Hematopoietic multipotent progenitor cell (in vitro differentiated cells): ENCODE data around the gene NTSR1. TPM values are rescaled to one million over a fixed set of nuclear protein-coding genes. Genes with fewer than 3 reads are reported as not detected.

ENCODE experiments used
- DNase-seq, 3 donors: peaks; one replicate each; pipeline ENCODE4 v3.0.0-alpha.2; 2011 to 2015; ENCODE audit warnings: low read depth in 2 of 3, low spot score in 2 of 3
- total RNA-seq: library from RNA; depleted of rRNA; stranded (reverse); fragments of >200 nt; gene quantifications from one replicate; pipeline ENCODE4 v1.2.3, GENCODE V29; 2012

NTSR1 gene
- total RNA-seq, 1 donor, result 0.27 TPM

GRCh38 chr20:62692801-62693523 lies 15.7 kb upstream of the NTSR1 start:
- peak in 1 of 3 donors; percentile 61 for DNase-seq

- no peak for DNase-seq
Observed at GRCh38 chr20:62693524-62693922, 15.1 kb upstream of the NTSR1 start.

GRCh38 chr20:62694106-62694505 lies 14.5 kb upstream of the NTSR1 start:
- DNase-seq, result no peak

DNA sequence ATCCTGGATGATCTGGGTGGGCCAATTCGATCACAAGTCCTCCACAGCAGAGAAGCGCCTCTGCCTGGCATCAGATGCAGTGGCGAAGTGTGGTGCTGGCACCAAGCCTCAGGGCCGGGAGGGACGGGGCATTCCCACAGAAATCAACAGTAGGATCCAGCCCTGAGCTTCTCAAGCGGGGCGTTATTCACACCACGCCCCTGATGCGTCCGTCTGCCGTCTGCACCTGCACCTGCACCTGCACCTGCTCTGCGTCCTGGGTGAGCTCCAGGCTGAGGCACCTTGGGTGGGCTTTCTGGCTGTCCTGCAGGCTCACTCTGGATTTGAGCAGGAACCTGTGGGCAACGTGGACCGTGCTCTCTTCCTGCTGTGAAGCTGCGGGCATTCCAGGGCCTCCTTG lies 13.8 kb upstream of the NTSR1 start:
- no peak for DNase-seq

- DNase-seq, result no peak
Observed at GRCh38 chr20:62695448-62696414, 12.9 kb upstream of the NTSR1 start.

DNA sequence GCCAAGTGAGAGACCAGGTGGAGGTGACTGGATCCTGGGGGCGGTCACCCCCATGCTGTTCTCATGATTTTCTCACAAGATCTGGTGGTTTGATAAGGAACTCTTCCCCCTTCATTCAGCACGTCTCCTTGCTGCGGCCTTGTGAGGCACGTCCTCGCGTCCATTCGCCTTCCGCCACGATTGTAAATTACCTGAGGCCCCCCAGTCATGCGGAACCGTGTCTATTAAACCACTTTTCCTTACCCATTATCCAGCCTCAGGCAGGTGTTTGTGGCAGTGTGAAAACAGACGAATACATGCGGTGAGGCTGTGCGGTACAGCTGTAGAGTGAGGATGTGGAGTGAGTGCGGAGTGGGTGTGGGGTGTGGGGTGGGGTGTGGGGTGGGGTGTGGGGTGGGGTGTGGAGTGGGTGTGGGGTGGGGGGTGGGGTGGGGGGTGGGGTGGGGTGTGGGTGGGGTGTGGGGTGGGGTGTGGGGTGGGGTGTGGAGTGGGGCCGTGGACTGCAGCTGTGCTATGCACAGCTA lies 12.1 kb upstream of the NTSR1 start:
- DNase-seq, result no peak

DNA sequence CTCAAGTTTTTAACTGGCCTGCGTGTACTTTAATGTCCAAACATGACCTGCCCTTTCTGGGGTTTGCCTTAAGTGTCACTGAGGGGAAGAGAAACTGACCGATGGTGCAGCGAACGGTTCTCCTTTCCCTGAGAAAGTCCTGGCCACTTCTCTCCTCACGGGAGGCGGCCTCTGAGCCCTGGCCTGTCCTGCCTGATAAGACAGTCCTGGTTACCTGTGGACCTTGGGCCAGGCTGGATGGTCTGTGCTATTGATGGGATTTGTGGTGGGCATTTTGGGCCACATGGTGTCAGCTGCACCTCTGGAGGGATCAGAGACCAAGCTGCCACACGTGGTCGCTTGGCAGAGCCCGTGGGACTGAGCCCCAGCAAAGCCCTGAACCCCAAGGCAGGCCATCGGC lies 11.6 kb upstream of the NTSR1 start:
- DNase-seq, result no peak

DNA sequence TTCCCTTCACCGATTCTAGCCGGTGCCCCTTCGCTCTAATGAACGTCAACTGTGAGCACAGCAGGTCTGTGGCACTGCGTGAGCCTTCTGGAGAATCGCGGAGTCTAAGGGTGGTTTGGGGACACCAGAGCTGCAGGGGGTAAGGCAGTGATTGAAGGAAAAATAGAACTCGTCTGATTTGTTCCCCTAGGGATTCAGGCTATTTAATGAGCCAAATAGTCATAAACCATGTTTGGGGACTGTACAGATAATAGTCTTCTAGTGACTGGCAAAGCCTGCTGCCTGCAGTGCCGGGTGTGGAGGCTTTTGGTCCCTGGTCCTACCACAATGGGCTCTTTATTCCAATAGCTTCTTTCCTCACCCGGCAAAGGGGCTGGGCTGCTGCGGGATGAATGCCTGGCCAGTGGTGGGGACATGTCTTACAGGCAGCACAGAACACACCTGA lies 11.1 kb upstream of the NTSR1 start:
- no peak for DNase-seq

GRCh38 chr20:62698231-62698630 lies 10.4 kb upstream of the NTSR1 start:
- no peak for DNase-seq

GRCh38 chr20:62699296-62699695 lies 9.3 kb upstream of the NTSR1 start:
- no peak for DNase-seq

DNA sequence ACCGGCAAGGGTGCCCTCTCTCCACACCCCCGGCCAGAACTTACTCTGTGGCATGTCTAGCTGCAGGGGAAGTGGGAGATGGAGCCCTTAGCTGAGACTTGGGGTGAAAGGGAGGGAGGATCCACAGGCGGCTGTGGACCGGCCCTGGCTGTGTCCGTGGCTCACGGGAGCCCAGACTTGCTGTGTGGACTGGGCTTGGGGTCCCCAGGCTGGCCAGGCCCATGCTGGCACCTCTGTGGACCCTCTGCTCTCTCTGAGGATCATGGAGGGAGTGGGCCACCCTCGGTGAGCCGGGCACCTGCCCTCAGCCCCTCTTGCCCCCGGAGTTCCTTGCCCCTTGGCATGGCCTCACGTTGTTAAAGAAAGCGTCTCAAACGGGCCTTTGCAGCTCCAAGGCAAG lies 8.9 kb upstream of the NTSR1 start:
- no peak for DNase-seq

DNA sequence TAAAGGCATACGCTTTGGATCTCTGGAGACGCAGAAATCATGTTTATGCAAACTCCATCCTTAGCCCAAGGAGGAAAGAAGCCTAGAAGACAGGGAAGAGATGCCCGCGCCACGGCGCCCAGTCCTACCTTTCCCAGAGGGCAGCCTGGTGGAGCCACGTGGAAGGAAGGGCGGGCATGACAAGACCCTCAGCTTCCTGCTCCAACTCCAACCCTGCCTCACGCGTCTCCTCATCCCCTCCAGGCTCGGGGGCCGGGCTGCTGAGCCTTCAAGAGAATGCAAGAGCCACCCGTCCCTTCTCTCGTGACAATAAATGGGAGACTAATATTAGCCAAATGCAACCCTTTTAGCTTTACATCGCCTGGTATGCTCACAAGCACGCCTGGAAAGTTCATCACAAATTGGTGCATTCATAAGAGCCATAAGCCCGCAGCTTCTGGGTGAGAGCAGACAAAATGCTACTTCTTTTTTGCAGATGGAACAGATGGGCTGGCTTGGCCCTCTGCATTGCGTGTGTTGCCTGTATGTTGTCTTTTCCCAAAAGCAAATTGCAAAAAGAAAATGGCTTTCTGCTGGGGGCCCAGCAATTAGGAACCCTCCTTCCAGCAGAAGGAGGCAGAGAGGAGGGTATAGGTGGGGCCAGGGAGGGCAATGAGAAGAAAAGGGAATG lies 8.2 kb upstream of the NTSR1 start:
- no peak for DNase-seq

GRCh38 chr20:62701161-62702012 lies 7.2 kb upstream of the NTSR1 start:
- DNase-seq, result no peak

GRCh38 chr20:62702013-62702300 lies 6.7 kb upstream of the NTSR1 start:
- DNase-seq, result no peak

- DNase-seq, result peak in 2 of 3 donors; percentile 74 to 76
Observed at GRCh38 chr20:62702895-62703852, 5.5 kb upstream of the NTSR1 start.

GRCh38 chr20:62703853-62704228 lies 4.8 kb upstream of the NTSR1 start:
- no peak for DNase-seq

DNA sequence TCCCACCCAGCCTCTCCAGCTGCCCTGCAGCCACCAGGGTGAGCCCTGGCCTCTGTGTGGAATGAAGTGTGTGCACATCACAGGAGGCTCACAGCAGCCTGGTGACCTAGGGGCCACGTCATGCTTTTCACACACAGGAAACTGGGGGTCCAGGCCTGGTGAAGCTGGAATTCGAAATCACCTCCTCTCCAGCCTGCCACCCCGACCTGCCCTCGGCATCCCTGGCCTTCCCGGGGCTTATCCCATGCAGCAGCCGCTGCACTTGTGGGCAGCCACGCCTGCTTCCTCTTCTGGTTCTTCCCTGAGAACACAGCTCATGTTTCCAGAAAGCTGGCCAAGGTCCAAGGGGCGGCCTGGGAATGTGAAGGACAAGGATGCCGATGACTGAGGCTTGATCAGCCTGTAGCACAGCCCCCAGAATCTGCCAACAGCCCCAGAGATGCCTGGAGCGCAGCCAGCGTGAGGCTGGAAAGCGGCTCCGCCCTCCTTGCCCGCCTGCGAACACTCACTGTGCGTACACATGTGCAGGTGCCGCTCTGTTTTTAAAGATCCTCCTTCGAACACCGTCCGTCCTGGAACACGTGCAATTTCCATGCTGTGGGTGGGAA lies 4.2 kb upstream of the NTSR1 start:
- DNase-seq, result no peak

DNA sequence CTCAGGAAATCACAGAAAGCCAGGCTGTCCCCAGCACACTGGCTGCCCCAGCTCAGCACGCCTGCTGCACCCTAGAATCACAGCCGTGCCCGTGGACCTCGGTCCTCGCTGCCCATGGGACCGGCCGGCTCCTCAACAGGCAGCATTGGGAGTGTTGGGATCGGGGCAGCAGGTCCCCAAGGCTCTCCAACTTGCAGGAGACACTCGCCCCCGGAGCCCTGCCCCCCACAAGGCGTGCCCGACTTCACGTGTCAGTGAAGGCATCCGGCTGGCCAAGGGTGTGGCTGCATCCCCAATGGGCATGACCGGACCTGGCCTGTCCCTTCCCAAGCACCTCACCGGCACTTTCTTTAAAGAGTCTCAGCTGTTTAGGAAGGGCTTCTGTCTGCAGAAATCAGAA lies 3.0 kb upstream of the NTSR1 start:
- DNase-seq, result no peak

DNA sequence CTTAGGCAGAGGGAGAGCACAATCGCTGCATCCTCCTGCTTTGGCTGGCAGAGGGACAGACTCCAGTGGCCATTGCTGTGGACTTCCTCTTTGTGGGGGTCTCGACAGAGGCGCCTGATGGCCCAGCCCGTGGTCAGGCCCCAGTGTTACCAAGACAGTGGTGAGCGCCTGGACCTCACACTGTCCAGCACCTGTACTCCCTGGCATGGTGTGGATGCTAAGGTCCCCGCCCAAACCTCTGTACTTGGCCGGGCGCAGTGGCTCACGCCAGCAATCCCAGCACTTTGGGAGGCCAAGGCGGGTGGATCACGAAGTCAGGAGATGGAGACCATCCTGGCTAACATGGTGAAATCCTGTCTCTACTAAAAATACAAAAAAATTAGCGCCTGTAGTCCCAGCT lies 2.3 kb upstream of the NTSR1 start:
- DNase-seq, result no peak
